Astrocyte of the cerebellum (primary cell): Measurements from ENCODE around the gene UBAC1.

ENCODE experiments used
- DNase-seq: peaks from one replicate; pipeline ENCODE4 v3.0.0-alpha.2; 2011; ENCODE audit warnings: low read depth
- H3K4me3 ChIP-seq: 2 replicates; pipeline ENCODE4 v1.5.1; 2011; ENCODE audit warnings: mild to moderate bottlenecking, low read depth, low read length, moderate library complexity
- in situ Hi-C: cut with HindIII; loops from 2 replicates; pipeline ENCODE4 v1.10.0; 2017; ENCODE audit warnings: low sequenced_read_pairs
- TF ChIP-seq, protein P1 (sequence below): IDR thresholded peaks from 2 replicates; pipeline ENCODE4 v1.5.1; 2012; ENCODE audit warnings: low read length, low read depth, moderate library complexity, mild to moderate bottlenecking; ENCODE audit errors: missing control alignments

Gene UBAC1

DNA sequence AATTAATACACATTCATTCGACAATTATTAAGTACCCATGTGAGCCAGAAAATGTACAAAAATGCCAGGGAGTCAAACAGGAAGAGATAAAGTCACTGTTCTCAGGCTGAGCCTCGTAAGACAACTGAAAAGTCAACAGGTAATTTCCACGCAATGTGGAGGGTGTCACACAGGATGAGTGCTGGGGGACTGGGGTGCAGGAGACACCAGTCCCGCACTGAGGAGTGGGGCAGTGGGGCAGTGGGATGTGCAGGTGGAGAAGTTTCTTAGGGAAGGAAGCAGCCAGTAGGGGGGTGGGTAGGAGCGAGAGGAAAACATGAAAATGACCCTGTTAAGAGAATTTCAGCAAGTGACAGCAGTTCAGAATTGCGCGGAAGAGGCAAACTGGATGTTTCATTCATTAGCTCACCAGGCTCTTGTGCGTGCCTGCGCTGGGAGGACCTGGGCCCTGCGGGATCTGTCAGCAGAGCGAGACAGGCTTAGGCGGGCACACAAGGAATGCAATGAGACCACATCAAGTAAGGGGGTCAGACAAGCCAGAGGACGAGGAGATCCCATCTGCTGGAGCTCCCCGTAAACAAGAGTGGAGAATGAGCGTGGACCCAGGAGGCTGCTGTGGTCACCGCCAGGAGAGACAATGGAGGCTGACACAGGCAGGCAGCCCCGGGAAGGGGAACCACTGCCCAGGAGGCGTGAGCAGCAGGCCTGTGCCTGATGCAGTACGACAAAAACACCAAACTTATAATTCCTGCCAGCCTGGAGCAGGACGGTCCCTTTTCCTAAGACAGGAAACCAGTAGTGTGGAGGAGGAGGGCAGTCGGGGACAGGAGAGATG, 74.8 kb downstream of the UBAC1 start:
- H3K4me3 ChIP-seq = no peak overlapping the region
- DNase-seq = no peak
- TF ChIP-seq, protein P1, sequence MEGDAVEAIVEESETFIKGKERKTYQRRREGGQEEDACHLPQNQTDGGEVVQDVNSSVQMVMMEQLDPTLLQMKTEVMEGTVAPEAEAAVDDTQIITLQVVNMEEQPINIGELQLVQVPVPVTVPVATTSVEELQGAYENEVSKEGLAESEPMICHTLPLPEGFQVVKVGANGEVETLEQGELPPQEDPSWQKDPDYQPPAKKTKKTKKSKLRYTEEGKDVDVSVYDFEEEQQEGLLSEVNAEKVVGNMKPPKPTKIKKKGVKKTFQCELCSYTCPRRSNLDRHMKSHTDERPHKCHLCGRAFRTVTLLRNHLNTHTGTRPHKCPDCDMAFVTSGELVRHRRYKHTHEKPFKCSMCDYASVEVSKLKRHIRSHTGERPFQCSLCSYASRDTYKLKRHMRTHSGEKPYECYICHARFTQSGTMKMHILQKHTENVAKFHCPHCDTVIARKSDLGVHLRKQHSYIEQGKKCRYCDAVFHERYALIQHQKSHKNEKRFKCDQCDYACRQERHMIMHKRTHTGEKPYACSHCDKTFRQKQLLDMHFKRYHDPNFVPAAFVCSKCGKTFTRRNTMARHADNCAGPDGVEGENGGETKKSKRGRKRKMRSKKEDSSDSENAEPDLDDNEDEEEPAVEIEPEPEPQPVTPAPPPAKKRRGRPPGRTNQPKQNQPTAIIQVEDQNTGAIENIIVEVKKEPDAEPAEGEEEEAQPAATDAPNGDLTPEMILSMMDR = no peak
- in situ Hi-C loops = no loop called here

DNA sequence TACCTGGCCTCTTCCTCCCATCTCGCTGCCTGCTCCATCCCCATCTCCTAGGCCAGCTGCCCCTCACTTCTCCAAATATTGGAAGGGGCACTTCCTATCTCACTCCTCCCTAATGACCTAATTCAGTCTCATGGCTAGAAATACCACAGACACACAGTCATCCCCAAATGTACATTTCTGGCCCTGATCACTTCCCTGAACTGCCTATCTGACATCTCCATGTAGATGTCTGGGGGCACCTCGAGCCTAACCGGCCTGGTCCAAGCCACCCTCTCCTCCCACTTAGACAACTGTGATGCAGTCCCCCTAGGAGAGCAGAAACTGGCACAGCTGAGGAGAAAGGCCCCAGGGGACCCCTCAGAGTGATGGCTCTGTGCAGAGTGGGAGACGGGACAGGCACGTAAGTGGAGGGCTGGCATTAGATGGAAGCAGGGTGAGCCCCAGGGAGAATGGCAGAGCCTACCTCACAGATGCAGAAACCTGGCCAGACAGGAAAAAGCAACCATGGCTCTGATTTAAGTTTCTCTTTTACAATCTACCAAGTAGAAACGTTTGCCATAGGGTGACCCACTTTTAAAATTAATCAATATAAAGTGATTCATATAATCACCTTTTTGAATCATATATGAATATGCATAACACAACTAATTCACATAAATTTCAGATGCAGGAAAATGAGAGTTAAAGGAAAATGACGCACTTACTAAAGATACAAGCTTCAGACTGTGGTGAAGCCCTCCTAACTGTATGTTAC, 75.9 kb downstream of the UBAC1 start:
- H3K4me3 ChIP-seq = no peak overlapping the region
- TF ChIP-seq, protein P1 = no peak
- no peak for DNase-seq
- in situ Hi-C loops = no loop called here

DNA sequence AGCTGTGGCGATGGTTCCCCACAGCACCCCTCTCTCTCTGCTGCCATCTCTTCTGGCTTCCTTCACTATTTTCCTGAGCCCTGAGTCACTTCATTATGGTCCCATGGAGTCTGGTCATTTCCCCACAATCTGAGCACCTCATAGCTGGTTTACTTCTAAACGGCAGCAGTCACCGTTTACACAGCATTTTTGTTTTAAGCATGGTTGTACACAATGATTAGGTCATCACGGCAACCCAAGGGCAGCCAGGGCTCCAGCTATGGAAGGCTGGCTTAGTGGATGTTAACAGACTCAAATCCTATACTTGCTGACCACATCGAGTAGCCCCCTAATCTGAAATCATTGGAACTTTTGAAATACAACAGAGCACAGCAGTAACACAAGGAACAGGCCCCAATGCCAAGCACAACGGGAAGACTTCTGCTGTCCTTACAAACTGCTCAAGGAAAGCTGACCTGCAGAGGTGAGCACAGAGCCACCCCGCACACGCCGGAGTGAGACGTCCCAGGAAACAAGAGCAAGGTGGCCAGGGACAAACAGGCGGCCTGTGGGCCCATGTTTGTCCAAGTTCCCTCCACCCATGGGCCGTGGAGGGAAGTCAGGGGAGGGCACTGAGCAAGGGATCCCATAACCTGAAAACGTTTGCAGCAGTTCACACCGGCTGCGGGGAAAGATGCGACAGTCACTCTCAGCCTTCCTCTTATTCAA, 76.7 kb downstream of the UBAC1 start:
- DNase-seq = no peak
- in situ Hi-C loops = no loop called here
- TF ChIP-seq, protein P1 = no peak
- H3K4me3 ChIP-seq = no peak overlapping the region

DNA sequence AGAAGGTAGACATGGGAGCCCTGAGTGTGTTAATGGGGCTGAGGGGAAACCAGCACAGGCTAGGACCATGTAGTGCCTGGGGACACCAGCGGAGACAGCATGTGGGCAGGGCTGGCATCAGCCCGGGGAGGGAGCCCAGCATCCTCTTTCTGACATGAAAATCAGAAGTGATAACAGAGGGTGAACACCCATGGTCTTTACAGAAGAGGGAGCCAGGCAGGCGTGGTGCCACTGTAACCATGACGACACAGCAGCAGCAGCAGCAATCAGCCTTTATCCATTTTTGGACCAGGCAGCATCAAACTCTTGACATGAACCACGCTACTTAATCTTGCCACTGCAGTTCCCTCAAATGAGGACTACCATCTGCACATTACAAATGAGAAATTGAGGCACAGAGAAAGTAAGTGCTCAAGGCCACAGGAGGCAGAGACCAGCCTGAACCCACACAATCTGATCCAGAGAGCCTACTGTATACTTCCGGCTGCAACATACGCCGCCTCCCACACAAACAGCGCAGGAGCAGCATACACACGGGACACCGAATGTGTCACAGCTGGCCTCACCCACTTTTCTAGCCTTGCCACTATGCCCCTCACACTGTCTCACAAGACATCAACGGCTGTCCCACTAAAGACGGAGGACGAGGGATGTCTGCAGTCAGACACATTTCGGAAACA, 77.6 kb downstream of the UBAC1 start:
- in situ Hi-C loops = no loop called here
- no peak overlapping the region for H3K4me3 ChIP-seq
- DNase-seq = no peak
- TF ChIP-seq, protein P1 = no peak
